ENCODE measurements around the gene INA. TPM values are rescaled to one million over a fixed set of nuclear protein-coding genes. Genes with fewer than 3 reads are reported as not detected.

The INA gene
- total RNA-seq, 3 donors from 2014 or later, result not detected

DNA sequence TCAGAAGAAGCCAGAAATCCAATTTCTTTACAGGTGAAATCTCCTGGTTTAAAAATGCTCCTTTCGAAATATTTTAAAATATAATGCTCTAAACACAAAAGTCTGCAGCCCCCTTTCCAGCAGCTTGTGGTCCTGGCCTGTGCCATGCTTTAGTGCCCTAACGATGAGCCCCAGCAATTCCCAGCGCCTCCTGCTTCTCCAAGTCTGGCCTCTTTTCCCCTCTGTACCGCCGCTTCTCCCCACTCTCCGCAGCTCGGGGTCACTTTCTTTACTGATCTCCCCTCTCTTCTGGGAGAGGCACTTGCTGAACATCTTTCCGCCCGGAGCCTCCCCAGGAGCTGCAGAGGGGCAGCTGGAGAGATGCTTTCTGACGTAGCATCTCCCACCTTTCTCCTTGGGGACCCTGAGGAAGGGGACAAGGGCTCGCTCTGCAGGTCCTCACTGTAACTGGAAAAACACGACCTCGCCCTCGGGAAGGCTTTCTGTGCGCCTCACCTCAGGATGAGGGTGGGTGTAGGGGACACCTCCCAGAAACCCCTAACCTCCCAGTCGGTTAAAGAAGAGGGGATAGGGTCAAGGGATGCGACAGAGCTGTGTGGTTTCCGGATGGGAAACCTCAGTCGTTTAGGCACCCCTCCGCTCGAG lies 565 bp upstream of the INA start:
- Histone ChIP-seq H3K4me1 (peaks cover 0 to 8% of the 10 kb centered on the region in 2 donors), H3K36me3 (no peaks in the 10 kb centered on the region), H3K27me3 (peaks cover 5 to 58% of the 10 kb centered on the region in 2 donors), H3K27ac (no peak overlapping the region), H3K9me3 (no peaks in the 10 kb centered on the region), H3K4me3 (no peak overlapping the region)
- intact Hi-C loops (cut with DNase I; ENCODE audit: low total_unique reads), result no loop called here
- DNase-seq (ENCODE audit: low spot score in 2 of 2), result no peak
- TF ChIP-seq CTCF (IDR thresholded peaks at IDR 0.05), result no peak
- no peak for TF ChIP-seq POLR2A (IDR thresholded peaks at IDR 0.05)
- TF ChIP-seq POLR2AphosphoS5 (IDR thresholded peaks at IDR 0.05), result no peak

- intact Hi-C loops (cut with DNase I; ENCODE audit: low total_unique reads), result no loop called here
- Histone ChIP-seq H3K27ac (no peak overlapping the region), H3K4me1 (peaks cover 0 to 8% of the 10 kb centered on the region in 2 donors), H3K4me3 (peak overlapping the region in 2 of 3 donors; percentile 34 to 50), H3K9me3 (no peaks in the 10 kb centered on the region), H3K27me3 (peaks cover 5 to 66% of the 10 kb centered on the region in 2 donors), H3K36me3 (no peaks in the 10 kb centered on the region)
- TF ChIP-seq POLR2AphosphoS5 (IDR thresholded peaks at IDR 0.05), result no peak
- no peak for TF ChIP-seq CTCF (IDR thresholded peaks at IDR 0.05)
- no peak for TF ChIP-seq POLR2A (IDR thresholded peaks at IDR 0.05)
- no peak for DNase-seq (ENCODE audit: low spot score in 2 of 2)
Measured at GRCh38 chr10:103277713-103278536, 987 bp downstream of the INA start.

GRCh38 chr10:103278537-103278823 lies 1.5 kb downstream of the INA start:
- Histone ChIP-seq H3K4me1 (peaks cover 0 to 8% of the 10 kb centered on the region in 2 donors), H3K4me3 (no peak overlapping the region), H3K9me3 (no peaks in the 10 kb centered on the region), H3K27ac (no peak overlapping the region), H3K27me3 (peaks cover 5 to 66% of the 10 kb centered on the region in 2 donors), H3K36me3 (no peaks in the 10 kb centered on the region)
- TF ChIP-seq POLR2A (IDR thresholded peaks at IDR 0.05) (no peak), CTCF (IDR thresholded peaks at IDR 0.05) (no peak), POLR2AphosphoS5 (IDR thresholded peaks at IDR 0.05) (no peak)
- intact Hi-C loops (cut with DNase I; ENCODE audit: low total_unique reads), result no loop called here
- no peak for DNase-seq (ENCODE audit: low spot score in 2 of 2)

DNA sequence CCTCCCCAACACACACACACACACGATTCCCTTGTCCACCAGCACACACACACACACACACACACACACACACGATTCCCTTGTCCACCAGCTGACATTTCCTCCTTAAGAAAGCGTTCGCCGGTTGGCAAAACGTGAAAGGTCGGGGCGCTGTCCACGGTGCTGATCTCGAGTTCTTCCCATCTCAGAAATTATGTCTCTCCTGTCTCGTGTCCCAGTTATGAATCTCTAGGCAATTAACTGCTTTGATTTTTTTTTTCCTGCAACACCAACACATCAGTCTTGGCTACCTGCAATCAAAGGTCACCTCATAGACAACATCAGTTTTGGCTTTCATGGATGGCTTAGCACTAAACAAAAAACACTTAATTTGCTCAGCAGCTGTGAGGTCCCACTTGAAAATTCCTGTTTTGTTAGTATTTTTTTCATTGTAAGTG lies 1.9 kb downstream of the INA start:
- Histone ChIP-seq H3K36me3 (no peaks in the 10 kb centered on the region), H3K4me1 (peaks cover 0 to 8% of the 10 kb centered on the region in 2 donors), H3K4me3 (no peak overlapping the region), H3K27ac (no peak overlapping the region), H3K9me3 (no peaks in the 10 kb centered on the region), H3K27me3 (peaks cover 5 to 66% of the 10 kb centered on the region in 2 donors)
- no peak for DNase-seq (ENCODE audit: low spot score in 2 of 2)
- intact Hi-C loops (cut with DNase I; ENCODE audit: low total_unique reads), result no loop called here
- TF ChIP-seq CTCF (IDR thresholded peaks at IDR 0.05) (no peak), POLR2AphosphoS5 (IDR thresholded peaks at IDR 0.05) (no peak), POLR2A (IDR thresholded peaks at IDR 0.05) (no peak)

DNA sequence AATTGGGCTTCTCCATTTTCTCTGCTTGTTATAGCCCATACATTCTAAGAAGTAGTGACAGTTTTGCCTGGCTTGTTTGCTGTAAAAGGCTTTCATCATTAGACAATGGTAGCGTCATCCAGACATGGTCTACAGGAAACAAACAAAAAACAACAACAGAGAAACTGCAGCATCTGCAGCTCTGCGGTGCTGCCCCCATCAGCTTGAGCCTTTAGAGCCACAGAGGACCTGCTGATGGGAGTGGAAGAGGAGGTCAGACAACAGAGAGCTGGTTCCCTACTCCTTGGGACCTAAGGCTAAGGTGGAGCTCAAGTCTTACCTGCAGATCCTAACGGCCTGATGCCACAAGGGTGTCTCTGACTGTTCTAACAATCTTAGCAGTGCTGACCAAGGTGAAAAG lies 3.1 kb downstream of the INA start:
- no peaks in the 10 kb centered on the region for H3K9me3 ChIP-seq
- H3K27ac ChIP-seq, result no peak overlapping the region
- DNase-seq (ENCODE audit: low spot score in 2 of 2), result no peak
- H3K4me1 ChIP-seq, result peaks cover 0 to 8% of the 10 kb centered on the region in 2 donors
- no peak overlapping the region for H3K4me3 ChIP-seq
- no peaks in the 10 kb centered on the region for H3K36me3 ChIP-seq
- H3K27me3 ChIP-seq, result peaks cover 5 to 67% of the 10 kb centered on the region in 2 donors
- TF ChIP-seq CTCF (IDR thresholded peaks at IDR 0.05) (no peak), POLR2AphosphoS5 (IDR thresholded peaks at IDR 0.05) (no peak), POLR2A (IDR thresholded peaks at IDR 0.05) (no peak)
- intact Hi-C loops (cut with DNase I; ENCODE audit: low total_unique reads), result loop anchor here (2.0 kb wide), 1 partner anchor 15 kb away; no protein-coding TSS in a partner anchor

All from breast epithelium (tissue), 4 donors.